Lower leg skin (tissue), 3 donors: ENCODE data around the gene LRRC49.

Experiments used
- CTCF ChIP-seq, 3 donors: fragments of 450-650 bp; IDR thresholded peaks; one replicate each; pipeline ENCODE4 v1.5.1; 2016; ENCODE audit warnings: antibody characterized with exemption in 3 of 3, mild to moderate bottlenecking in 3 of 3, moderate library complexity in 2 of 3
- POLR2A ChIP-seq, 2 donors: fragments of 450-650 bp; IDR thresholded peaks; one replicate each; pipeline ENCODE4 v1.6.1; 2016 to 2017; ENCODE audit warnings: antibody characterized with exemption in 2 of 2, mild to moderate bottlenecking in 1 of 2, moderate library complexity in 1 of 2

- TF ChIP-seq CTCF (IDR thresholded peaks at IDR 0.05), result no peak
- TF ChIP-seq POLR2A (IDR thresholded peaks at IDR 0.05), result no peak
Measured at GRCh38 chr15:71082803-71083202, 190.2 kb downstream of the LRRC49 start.
